Psoas muscle (tissue), 8 donors: Measurements from ENCODE around the gene CPNE2. TPM values are rescaled to one million over a fixed set of nuclear protein-coding genes. Genes with fewer than 3 reads are reported as not detected.

ENCODE experiments used
- ATAC-seq, 4 donors: fragments of 200-7000 bp; cut with Tn5 transposase; one replicate each; pipeline ENCODE4 v1.9.1; 2020; ENCODE audit warnings: moderate library complexity in 3 of 4, mild to moderate bottlenecking in 2 of 4
- DNase-seq, 2 donors: peaks; one replicate each; pipeline ENCODE4 v3.0.0-alpha.2; 2020
- H3K27ac ChIP-seq: fragments of 200-600 bp; one replicate; pipeline ENCODE4 v1.8.0; 2022
- H3K27me3 ChIP-seq, 3 donors: fragments of 200-600 bp in 1 of 3; one replicate each; pipeline versions ENCODE4 v1.6.1 to v1.8.0; 2013 to 2022; ENCODE audit warnings: low read length in 2 of 3, mild to moderate bottlenecking in 2 of 3, moderate library complexity in 1 of 3; ENCODE audit not compliant: insufficient read depth in 3 of 3
- H3K36me3 ChIP-seq, 2 donors: fragments of 200-600 bp in 1 of 2; one replicate each; pipeline versions ENCODE4 v1.6.1 to v1.8.0; 2013 to 2022; ENCODE audit warnings: low read depth in 1 of 2, mild to moderate bottlenecking in 1 of 2, moderate library complexity in 1 of 2; ENCODE audit not compliant: insufficient read depth in 1 of 2
- H3K4me1 ChIP-seq: fragments of 200-600 bp; one replicate; pipeline ENCODE4 v1.8.0; 2022
- H3K4me3 ChIP-seq: fragments of 200-600 bp; one replicate; pipeline ENCODE4 v1.8.0; 2022; ENCODE audit warnings: mild to moderate bottlenecking
- H3K9me3 ChIP-seq: fragments of 200-600 bp; one replicate; pipeline ENCODE4 v1.8.0; 2022
- CTCF ChIP-seq: fragments of 200-600 bp; IDR thresholded peaks from one replicate; pipeline ENCODE4 v1.8.0; 2022; ENCODE audit warnings: antibody characterized with exemption
- WGBS, 3 donors: extraction: QIAGEN DNeasy Blood & Tissue Kit; methylation state at CpG; one replicate each; pipeline versions ENCODE4 v1.1.6 to v1.1.7; 2013; 5-methylcytosine and 5-hydroxymethylcytosine counted together
- intact Hi-C, 2 donors: fragments of 100-400 bp; cut with DNase I; formaldehyde crosslinking; loops; one replicate each; pipeline versions ENCODE4 v1.11.0 to v1.14.2; 2022
- polyA plus RNA-seq, 3 donors: library from polyadenylated mRNA; stranded (reverse); fragments of 200-250 nt; gene quantifications; one replicate each; pipeline ENCODE4 v1.2.3, GENCODE V29; 2013
- total RNA-seq, 4 donors: library from RNA; stranded (reverse); fragmentation: NEBNext Ultra II Directional in 2 of 4; extraction: Animal tissue kit (Norgen Biotek cat#: 25700) in 2 of 4; gene quantifications; one replicate each; pipeline versions ENCODE4 v1.2.1 to v1.2.4, GENCODE V29; 2021 to 2023
- donor health status: healthy with polysubstance abuse.
- donor health status: DM: no; HTN: no; CAD: no; lungs with moderate emphysema.
- donor health status: Bipolar disorder and iron deficiency.
- donor health status: healthy.
- donor health status: DM: yes; HTN: yes; CAD: no.
- donor health status: DM: no; HTN: no; CAD: no.
- donor health status: DM: no; HTN: no; CAD: no.
- donor health status: DM: yes; HTN: yes; CAD: no.

The CPNE2 gene
- total and polyA plus RNA-seq, 7 donors = 8.1 to 16.9 (median 12.4) TPM

GRCh38 chr16:57082664-57083063, 9.7 kb upstream of the CPNE2 start:
- Histone ChIP-seq H3K27ac (no peak overlapping the region), H3K9me3 (no peaks in the 10 kb centered on the region), H3K36me3 (no peaks in the 10 kb centered on the region), H3K4me3 (no peak overlapping the region), H3K27me3 (no peaks in the 10 kb centered on the region), H3K4me1 (no peaks in the 10 kb centered on the region)
- intact Hi-C loops = loop anchor here (5.0 to 10.0 kb wide), 3 partner anchors 85 to 332 kb away; no protein-coding TSS in a partner anchor
- DNase-seq (no peak), ATAC-seq (no peak)
- no peak for TF ChIP-seq CTCF
- 90 to 95% (median 91%) methylated on average over 6 of the region's 6 CpGs for WGBS, 3 donors

GRCh38 chr16:57083485-57084126, 8.8 kb upstream of the CPNE2 start:
- 76 to 89% (median 80%) methylated on average over 7 of the region's 7 CpGs for WGBS, 3 donors
- no peaks in the 10 kb centered on the region for H3K36me3 ChIP-seq
- ATAC-seq (peak in 2 of 4 donors; percentile 10 to 16), DNase-seq (no peak)
- H3K27me3 ChIP-seq = no peaks in the 10 kb centered on the region
- intact Hi-C loops = loop anchor here (1.0 to 10.0 kb wide), 4 partner anchors 84 to 331 kb away; no protein-coding TSS in a partner anchor
- H3K4me3 ChIP-seq = no peak overlapping the region
- H3K4me1 ChIP-seq = no peaks in the 10 kb centered on the region
- no peak overlapping the region for H3K27ac ChIP-seq
- no peaks in the 10 kb centered on the region for H3K9me3 ChIP-seq
- TF ChIP-seq CTCF = no peak

DNA sequence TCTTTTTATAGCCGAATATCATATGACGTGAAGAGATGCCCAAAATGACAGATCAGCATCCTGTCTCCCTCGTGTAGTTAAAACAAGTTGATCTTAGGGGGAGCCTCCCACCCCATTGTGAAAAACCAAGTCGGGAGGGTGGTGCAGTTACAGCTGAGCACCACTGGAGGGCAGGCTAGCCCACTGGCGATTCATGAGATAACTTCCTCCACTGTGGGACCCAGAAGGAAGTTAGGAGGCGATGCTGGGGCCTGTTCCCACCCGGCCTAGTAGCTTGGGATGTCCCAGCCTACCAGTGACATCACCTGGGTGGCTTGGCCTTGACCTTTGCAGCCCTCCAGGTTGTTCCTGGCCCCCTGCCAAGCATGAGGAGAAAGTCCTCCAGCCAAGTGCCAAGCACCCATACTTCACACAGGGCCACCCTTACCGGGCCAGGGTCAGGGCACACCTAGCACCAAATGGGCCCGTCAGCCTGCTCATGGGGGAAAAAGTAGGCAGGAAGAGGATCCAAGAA, 8.1 kb upstream of the CPNE2 start:
- no peaks in the 10 kb centered on the region for H3K27me3 ChIP-seq
- DNase-seq (peak; percentile 65 to 75), ATAC-seq (peak; percentile 83 to 93 (median 88))
- no peaks in the 10 kb centered on the region for H3K9me3 ChIP-seq
- 12 to 15% (median 13%) methylated on average over 9 of the region's 9 CpGs for WGBS, 3 donors
- no peak overlapping the region for H3K27ac ChIP-seq
- intact Hi-C loops = loop anchor here (1.0 to 10.0 kb wide), 4 partner anchors 83 to 330 kb away; no protein-coding TSS in a partner anchor
- no peak overlapping the region for H3K4me3 ChIP-seq
- no peaks in the 10 kb centered on the region for H3K36me3 ChIP-seq
- H3K4me1 ChIP-seq = no peaks in the 10 kb centered on the region
- peak; percentile 97 for TF ChIP-seq CTCF

DNA sequence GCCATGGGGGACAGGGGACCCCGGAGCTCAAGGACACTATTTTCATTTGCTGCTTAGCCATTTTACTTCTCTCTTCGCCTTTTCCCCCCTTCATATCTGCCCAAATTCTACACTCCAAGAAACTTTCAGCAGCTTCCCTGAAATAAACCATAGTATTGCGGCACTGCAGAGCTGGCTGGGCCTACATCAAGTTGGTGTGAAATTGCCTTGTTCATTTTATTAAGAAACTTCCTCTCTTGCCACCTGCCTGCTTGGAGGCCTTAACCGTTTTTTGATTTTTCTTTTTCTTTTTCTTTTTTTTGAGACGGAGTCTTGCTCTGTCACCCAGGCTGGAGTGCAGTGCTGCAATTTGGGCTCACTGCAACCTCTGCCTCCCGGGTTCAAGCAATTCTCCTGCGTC, 7.4 kb upstream of the CPNE2 start:
- WGBS, 3 donors = 80 to 86% (median 81%) methylated on average over 7 of the region's 7 CpGs
- H3K4me1 ChIP-seq = no peaks in the 10 kb centered on the region

More for the DNA sequence above, 7.4 kb upstream of the CPNE2 start:
- ATAC-seq (no peak), DNase-seq (no peak)
- no peaks in the 10 kb centered on the region for H3K27me3 ChIP-seq
- intact Hi-C loops = loop anchor here (1.0 to 10.0 kb wide), 4 partner anchors 82 to 330 kb away; no protein-coding TSS in a partner anchor
- H3K9me3 ChIP-seq = no peaks in the 10 kb centered on the region
- H3K36me3 ChIP-seq = no peaks in the 10 kb centered on the region
- no peak overlapping the region for H3K27ac ChIP-seq
- TF ChIP-seq CTCF = no peak
- H3K4me3 ChIP-seq = no peak overlapping the region
